ENCODE data around the gene POT1.

GRCh38 chr7:124783271-124783670, 146.4 kb downstream of the POT1 start:
- TF ChIP-seq CTCF (IDR thresholded peaks at IDR 0.05 in 4 of 5, conservative IDR thresholded peaks at IDR 0.05 in 1 of 5), result no peak
- TF ChIP-seq POLR2A (IDR thresholded peaks at IDR 0.05), result no peak

Data from gastrocnemius medialis (tissue), 4 donors.